Mucosa of descending colon (tissue), 3 donors: ENCODE measurements around the gene OR4E2. TPM values are rescaled to one million over a fixed set of nuclear protein-coding genes. Genes with fewer than 3 reads are reported as not detected.
A peak's percentile ranks its signal among the peaks of the same experiment; 100 is the strongest.

ENCODE experiments used
- ATAC-seq: fragments of 200-7000 bp; cut with Tn5 transposase; one replicate; pipeline ENCODE4 v1.9.1; 2020; ENCODE audit warnings: mild to moderate bottlenecking, moderate library complexity
- DNase-seq, 3 donors: peaks; one replicate each; pipeline ENCODE4 v3.0.0-alpha.2; 2020
- H3K36me3 ChIP-seq: fragments of 200-600 bp; one replicate; pipeline ENCODE4 v1.8.0; 2021; ENCODE audit warnings: low read depth, mild to moderate bottlenecking
- H3K4me1 ChIP-seq: fragments of 200-600 bp; one replicate; pipeline ENCODE4 v1.8.0; 2021; ENCODE audit warnings: low read depth, mild to moderate bottlenecking
- H3K4me3 ChIP-seq: fragments of 200-600 bp; one replicate; pipeline ENCODE4 v1.8.0; 2021; ENCODE audit warnings: mild to moderate bottlenecking
- H3K9me3 ChIP-seq: fragments of 200-600 bp; one replicate; pipeline ENCODE4 v1.8.0; 2021; ENCODE audit warnings: mild to moderate bottlenecking
- intact Hi-C, 2 donors: fragments of 100-400 bp; cut with DNase I in 1 of 2; cut with micrococcal nuclease in 1 of 2; formaldehyde crosslinking; loops; one replicate each; pipeline versions ENCODE4 v1.11.0 to v1.11.1; 2022; cut with DNase I, micrococcal nuclease
- total RNA-seq, 3 donors: library from RNA; stranded (reverse); fragmentation: NEBNext Ultra II Directional in 2 of 3; extraction: Animal tissue kit (Norgen Biotek cat#: 25700) in 2 of 3; gene quantifications; one replicate each; pipeline versions ENCODE4 v1.2.1 to v1.2.4, GENCODE V29; 2021 to 2023
- TF ChIP-seq, protein P1 (sequence below): fragments of 200-600 bp; IDR thresholded peaks from one replicate; pipeline ENCODE4 v1.8.0; 2022; ENCODE audit warnings: antibody characterized with exemption, mild to moderate bottlenecking
- donor health status: DM: no; HTN: no; CAD: no; lungs with moderate emphysema.
- donor health status: DM: no; HTN: no; CAD: no.
- donor health status: DM: no; HTN: yes; CAD: no.

The OR4E2 gene
- total RNA-seq, 3 donors from 2014 or later, result not detected

DNA sequence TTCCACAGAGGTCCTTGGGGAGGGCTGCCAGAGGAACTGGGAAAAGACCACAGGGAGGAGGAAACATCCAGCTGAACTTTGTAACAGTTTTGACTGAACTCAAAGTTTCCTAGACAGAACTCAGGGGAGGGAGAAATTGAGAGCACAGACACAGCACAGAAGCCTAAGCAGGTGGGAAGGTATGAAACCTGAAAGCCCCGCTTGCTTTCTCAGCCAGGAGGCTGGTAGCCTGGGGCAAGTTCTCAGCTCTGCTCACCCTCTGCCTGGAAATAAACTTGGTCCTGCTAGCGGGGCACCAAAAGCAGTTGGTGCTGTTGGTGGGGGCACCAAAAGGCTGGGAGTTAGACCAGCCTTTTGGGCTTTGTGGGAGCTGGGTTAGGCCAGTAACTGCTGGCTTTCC, 45.9 kb downstream of the OR4E2 start:
- TF ChIP-seq, protein P1, sequence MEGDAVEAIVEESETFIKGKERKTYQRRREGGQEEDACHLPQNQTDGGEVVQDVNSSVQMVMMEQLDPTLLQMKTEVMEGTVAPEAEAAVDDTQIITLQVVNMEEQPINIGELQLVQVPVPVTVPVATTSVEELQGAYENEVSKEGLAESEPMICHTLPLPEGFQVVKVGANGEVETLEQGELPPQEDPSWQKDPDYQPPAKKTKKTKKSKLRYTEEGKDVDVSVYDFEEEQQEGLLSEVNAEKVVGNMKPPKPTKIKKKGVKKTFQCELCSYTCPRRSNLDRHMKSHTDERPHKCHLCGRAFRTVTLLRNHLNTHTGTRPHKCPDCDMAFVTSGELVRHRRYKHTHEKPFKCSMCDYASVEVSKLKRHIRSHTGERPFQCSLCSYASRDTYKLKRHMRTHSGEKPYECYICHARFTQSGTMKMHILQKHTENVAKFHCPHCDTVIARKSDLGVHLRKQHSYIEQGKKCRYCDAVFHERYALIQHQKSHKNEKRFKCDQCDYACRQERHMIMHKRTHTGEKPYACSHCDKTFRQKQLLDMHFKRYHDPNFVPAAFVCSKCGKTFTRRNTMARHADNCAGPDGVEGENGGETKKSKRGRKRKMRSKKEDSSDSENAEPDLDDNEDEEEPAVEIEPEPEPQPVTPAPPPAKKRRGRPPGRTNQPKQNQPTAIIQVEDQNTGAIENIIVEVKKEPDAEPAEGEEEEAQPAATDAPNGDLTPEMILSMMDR, result no peak
- Histone ChIP-seq H3K4me1 (peaks cover 20% of the 10 kb centered on the region), H3K4me3 (no peak overlapping the region), H3K36me3 (no peaks in the 10 kb centered on the region), H3K9me3 (no peaks in the 10 kb centered on the region)
- DNase-seq (peak in 1 of 3 donors; percentile 26), ATAC-seq (peak; percentile 29)
- intact Hi-C loops, result no loop called here

- no peak for ATAC-seq
- TF ChIP-seq, protein P1, result no peak
- no peak for DNase-seq
- intact Hi-C loops, result no loop called here
- Histone ChIP-seq H3K9me3 (peaks cover 4% of the 10 kb centered on the region), H3K4me3 (no peak overlapping the region), H3K4me1 (peaks cover 22% of the 10 kb centered on the region), H3K36me3 (no peaks in the 10 kb centered on the region)
Observed at GRCh38 chr14:21702316-21702715, 48.7 kb downstream of the OR4E2 start.

DNA sequence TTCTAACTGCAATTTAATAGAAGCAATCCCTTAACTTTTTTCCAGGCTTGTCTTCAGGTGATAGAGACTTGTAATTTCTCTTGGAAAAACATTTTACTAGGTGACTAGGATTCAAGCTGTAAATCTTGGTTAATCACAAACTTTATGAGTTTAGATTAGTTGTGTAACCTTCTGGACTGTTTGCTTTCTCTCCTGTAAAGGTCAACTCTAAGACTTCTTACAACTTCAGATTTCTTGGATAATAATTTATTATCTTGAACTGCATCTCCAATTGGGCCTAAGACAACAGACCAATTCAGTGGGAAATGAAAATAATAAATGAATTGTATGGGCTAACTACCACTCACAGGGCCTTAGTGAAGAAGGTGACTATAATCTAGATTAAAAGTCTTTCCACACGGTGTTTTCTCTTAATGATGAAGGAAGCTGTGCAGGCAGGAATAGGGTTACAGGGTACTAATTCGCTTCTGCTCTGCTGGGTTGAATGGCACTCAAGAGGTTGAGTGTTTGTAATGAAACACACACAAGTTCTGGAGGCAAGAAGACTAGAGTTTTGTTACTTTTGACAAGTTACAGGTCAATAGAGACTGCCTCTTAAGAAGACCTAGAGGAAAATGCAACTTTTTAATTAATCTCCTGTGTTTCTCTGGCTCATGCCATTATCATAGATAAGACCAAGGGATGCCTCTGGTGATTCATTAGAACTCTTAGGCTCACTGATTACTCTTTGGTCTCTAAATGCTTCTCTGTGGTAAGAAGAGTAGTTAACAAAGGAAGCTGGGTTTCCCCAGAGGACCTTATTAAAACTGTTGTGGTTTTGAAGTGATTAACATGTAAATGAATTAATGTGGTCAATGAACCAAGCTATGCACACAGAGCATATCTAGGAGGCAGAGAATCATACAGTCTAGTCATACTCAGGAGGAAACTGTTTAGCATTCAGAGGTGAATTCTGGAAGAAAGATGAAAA, 50.0 kb downstream of the OR4E2 start:
- DNase-seq, result no peak
- Histone ChIP-seq H3K9me3 (peaks cover 5% of the 10 kb centered on the region), H3K4me3 (no peak overlapping the region), H3K4me1 (peaks cover 22% of the 10 kb centered on the region), H3K36me3 (no peaks in the 10 kb centered on the region)
- intact Hi-C loops, result no loop called here
- peak; percentile 84 for ATAC-seq
- TF ChIP-seq, protein P1, result no peak

DNA sequence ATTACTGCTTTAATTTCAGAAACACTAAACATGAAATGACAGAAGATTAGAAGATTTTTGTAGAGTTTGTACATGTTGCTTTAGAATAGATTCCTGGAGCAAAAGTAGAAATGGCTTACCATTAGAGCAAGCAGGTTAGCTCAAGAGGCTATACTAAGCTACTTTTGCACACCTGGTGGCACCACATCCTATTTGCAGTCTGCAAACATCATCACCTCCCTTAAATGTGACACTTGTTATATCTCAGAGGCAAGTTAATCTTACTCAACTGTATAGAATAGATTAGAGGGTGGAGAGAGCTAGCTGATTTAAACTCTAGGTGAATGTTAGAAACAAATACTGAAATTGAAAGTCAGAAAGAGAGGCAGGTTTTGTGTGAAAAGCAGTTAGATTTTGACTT, 50.7 kb downstream of the OR4E2 start:
- no peak for DNase-seq
- H3K9me3 ChIP-seq, result peaks cover 7% of the 10 kb centered on the region
- no peaks in the 10 kb centered on the region for H3K36me3 ChIP-seq
- intact Hi-C loops, result no loop called here
- H3K4me1 ChIP-seq, result peaks cover 22% of the 10 kb centered on the region
- ATAC-seq, result peak; percentile 82
- no peak overlapping the region for H3K4me3 ChIP-seq
- TF ChIP-seq, protein P1, result no peak

- Histone ChIP-seq H3K36me3 (no peaks in the 10 kb centered on the region), H3K4me3 (no peak overlapping the region), H3K4me1 (no peaks in the 10 kb centered on the region), H3K9me3 (peaks cover 7% of the 10 kb centered on the region)
- peak in 1 of 3 donors; percentile 65 for DNase-seq
- intact Hi-C loops, result no loop called here
- peak; percentile 67 for ATAC-seq
- TF ChIP-seq, protein P1, result peak; percentile 34
Observed at GRCh38 chr14:21711360-21711961, 57.8 kb downstream of the OR4E2 start.
